AG04449 (cell line): ENCODE data around the gene SPATA31D4.
A peak's percentile ranks its signal among the peaks of the same experiment; 100 is the strongest.

Source experiments
- CTCF ChIA-PET: fragments of 350-600 bp; formaldehyde crosslinking; extraction: SDS; loops from one replicate; lab custom pipeline; 2021; ENCODE audit warnings: antibody characterized with exemption; lab: Yijun Ruan, JAX
- POLR2A ChIA-PET: fragments of 400-600, 350-600 bp; formaldehyde crosslinking; extraction: SDS; loops from one replicate; lab custom pipeline; 2020; ENCODE audit warnings: antibody characterized with exemption, inconsistent platforms; lab: Yijun Ruan, JAX
- DNase-seq: peaks from one replicate; pipeline ENCODE4 v3.0.0-alpha.2; 2010; ENCODE audit warnings: low read depth, low spot score
- H3K4me3 ChIP-seq: 2 replicates; pipeline ENCODE4 v1.5.1; 2011; ENCODE audit warnings: low read depth, mild to moderate bottlenecking, control low read depth, low read length
- CTCF ChIP-seq: IDR thresholded peaks from one replicate; pipeline ENCODE4 v1.5.1; 2011; ENCODE audit warnings: mild to moderate bottlenecking, moderate library complexity, low read length, control low read depth, inconsistent platforms; ENCODE audit not compliant: insufficient read depth; ENCODE audit errors: missing control alignments

Gene SPATA31D4

GRCh38 chr9:81955625-81956024, 27.4 kb downstream of the SPATA31D4 start:
- TF ChIP-seq CTCF: no peak
- DNase-seq: no peak
- H3K4me3 ChIP-seq: no peak overlapping the region
- POLR2A ChIA-PET: no interaction called here
- CTCF ChIA-PET: no interaction called here

GRCh38 chr9:81964218-81965171, 36.3 kb downstream of the SPATA31D4 start:
- POLR2A ChIA-PET: no interaction called here
- CTCF ChIA-PET: no interaction called here
- no peak for TF ChIP-seq CTCF
- DNase-seq: peak; percentile 3
- no peak overlapping the region for H3K4me3 ChIP-seq

- ChIA-PET CTCF (no interaction called here), POLR2A (no interaction called here)
- no peak overlapping the region for H3K4me3 ChIP-seq
- no peak for DNase-seq
- no peak for TF ChIP-seq CTCF
These were observed 39.8 kb downstream of the SPATA31D4 start for GRCh38 chr9:81968026-81968425.

- H3K4me3 ChIP-seq: no peak overlapping the region
- no peak for TF ChIP-seq CTCF
- POLR2A ChIA-PET: no interaction called here
- CTCF ChIA-PET: interaction anchor here (1.3 kb wide), 1 partner anchor 636 kb away, joined by 4 read pairs; no protein-coding TSS in a partner anchor
- DNase-seq: no peak
These were observed 41.7 kb downstream of the SPATA31D4 start for GRCh38 chr9:81969971-81970370.

- POLR2A ChIA-PET: no interaction called here
- no peak overlapping the region for H3K4me3 ChIP-seq
- no peak for TF ChIP-seq CTCF
- DNase-seq: no peak
- CTCF ChIA-PET: no interaction called here
These were observed 43.5 kb downstream of the SPATA31D4 start for GRCh38 chr9:81971727-81972126.

GRCh38 chr9:81974764-81975163, 46.5 kb downstream of the SPATA31D4 start:
- TF ChIP-seq CTCF: no peak
- POLR2A ChIA-PET: no interaction called here
- CTCF ChIA-PET: no interaction called here
- no peak for DNase-seq
- no peak overlapping the region for H3K4me3 ChIP-seq
